HG03039 (cell line): Measurements from ENCODE around the gene MBTPS1.
A peak's percentile ranks its signal among the peaks of the same experiment; 100 is the strongest.

ENCODE experiments used
- ATAC-seq: cut with Tn5 transposase; IDR thresholded peaks from one replicate; pipeline ENCODE4 v1.9.1; 2021; ENCODE audit warnings: mild to moderate bottlenecking, moderate library complexity; ENCODE audit not compliant: unreplicated experiment

Gene MBTPS1

GRCh38 chr16:84116720-84117493, at the start of gene MBTPS1:
Gene MBTPS1, minus strand, starts transcription at chr16:84116942. Its CDS starts 15,159 bp downstream, at chr16:84101783.
- ATAC-seq: peak; percentile 88

GRCh38 chr16:84165746-84166145, 49.0 kb upstream of the MBTPS1 start:
- no peak for ATAC-seq

- no peak for ATAC-seq
Measured at GRCh38 chr16:84161801-84162200, 45.1 kb upstream of the MBTPS1 start.

DNA sequence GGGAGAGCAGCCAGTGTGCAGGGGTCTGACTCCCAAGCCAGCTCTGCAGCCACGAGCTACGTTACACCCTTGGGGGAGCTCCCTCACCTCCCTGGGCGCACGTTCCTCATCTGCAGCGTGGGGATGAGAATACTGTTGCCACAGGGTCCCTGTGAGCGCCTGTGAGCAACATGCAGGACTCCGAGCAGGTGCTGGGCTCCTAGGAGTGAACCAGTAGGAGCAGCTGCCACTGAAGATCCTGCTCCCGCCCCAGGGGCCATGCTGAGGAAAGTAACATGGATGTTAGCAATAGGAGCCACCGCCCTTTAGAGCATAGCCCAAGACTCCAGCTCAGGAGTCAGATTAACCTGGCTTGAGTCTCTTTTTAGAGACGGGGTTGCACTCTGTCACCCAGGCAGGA, 44.3 kb upstream of the MBTPS1 start:
- ATAC-seq: no peak

DNA sequence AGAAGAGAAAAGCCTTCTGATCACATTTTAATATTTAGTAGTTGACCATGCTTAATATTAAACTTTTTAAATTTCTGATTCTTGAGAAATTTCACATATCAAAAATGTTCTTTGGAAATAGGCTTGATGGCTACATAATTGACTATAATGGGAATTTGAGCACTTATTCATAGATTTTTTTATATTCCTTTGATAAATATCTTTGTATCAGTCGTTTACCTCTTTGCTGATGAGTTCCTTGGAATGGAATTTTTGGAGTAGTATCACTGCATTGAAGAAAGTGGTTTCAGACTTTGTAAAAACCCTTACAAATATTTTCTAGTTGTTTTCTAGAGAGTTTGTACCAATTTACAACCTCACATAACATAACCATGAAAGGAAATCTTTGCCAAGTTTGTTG, 43.1 kb upstream of the MBTPS1 start:
- ATAC-seq: no peak

DNA sequence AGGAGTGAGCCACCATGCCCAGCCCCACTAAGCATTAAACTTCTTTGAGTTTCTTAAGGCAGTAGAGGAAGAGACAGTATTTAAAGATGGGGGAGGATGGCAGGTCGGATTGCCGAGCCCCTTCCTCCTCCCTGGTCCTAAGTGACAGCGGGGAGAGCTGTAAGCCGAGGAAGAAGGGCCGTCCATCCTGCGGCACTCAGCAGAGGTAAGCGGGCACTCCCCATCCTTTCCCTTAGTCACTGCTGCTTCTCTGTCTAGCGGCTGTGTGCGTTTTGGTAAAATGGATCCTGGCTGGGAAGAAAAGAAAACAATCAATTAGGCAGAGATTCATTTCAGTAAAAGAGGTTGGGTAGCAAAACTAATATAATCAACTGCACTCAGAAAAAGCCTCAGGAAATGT, 42.3 kb upstream of the MBTPS1 start:
- ATAC-seq: no peak

DNA sequence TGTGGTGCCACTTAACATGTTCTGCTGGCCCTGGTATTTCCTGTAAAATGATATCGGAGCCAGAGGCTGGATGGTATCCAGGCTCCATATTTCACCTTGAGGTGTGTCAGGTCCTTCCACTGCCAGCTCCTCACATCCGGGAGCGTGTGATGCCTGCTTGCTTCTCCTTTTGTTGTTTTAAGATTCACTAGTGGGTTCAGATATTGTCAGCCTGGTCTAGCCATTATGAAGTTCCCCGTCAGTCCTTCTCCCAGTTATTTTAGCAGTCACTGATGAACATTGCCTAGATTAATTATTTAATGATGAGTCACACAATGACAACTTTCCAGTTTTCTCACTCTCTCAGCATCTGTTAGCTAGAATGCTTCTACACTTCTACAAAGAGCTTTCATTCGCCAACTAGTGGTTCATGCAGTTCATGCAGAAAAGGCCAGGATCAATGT, 39.6 kb upstream of the MBTPS1 start:
- ATAC-seq: no peak

GRCh38 chr16:84155771-84156170, 39.0 kb upstream of the MBTPS1 start:
- no peak for ATAC-seq

DNA sequence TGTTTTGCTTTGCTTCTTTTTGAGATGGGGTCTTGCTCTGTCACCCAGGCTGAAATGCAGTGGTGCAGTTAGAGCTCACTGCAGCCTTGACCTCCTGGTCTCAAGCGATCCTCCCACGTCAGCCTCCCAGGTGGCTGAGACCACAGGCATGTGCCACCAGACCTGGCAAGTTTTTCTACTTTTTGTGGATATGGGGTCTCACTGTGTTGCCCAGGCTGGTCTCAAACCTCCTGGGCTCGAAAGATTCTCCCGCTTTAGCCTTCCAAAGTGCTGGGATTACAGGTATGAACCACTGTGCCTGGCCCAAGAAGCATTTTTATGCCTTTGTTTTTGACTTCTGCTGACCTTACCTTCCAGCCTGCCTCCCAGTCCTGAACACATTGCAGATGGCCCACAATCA, 38.5 kb upstream of the MBTPS1 start:
- ATAC-seq: no peak

DNA sequence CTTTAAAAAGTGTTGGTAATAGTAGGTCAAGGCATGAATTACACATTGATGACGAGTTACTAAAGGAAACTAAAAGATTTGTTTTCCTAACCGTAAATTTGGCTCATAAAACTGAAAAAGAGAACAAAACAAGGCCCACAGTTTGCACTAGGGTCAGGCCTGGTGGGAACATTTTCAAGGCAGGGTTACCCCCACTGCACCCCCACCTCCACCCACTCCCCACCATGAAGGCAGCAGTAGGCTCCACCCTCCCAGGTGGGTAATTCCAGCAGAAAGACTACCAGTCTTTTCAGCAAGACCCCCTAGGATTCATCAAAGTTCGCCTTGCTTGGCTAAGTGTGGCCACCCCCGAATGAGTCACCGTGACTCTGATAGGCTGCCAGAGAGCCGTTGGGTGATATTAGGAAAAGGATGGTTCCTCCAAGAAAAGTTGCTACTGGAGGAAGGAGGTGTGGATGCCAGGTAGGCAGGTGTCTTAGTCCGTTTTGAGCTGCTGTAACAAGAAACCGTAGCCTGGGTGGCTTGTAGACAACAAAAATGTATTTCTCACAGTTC, 37.0 kb upstream of the MBTPS1 start:
- no peak for ATAC-seq

GRCh38 chr16:84150926-84151325, 34.2 kb upstream of the MBTPS1 start:
- ATAC-seq: no peak

GRCh38 chr16:84144859-84145639, 28.3 kb upstream of the MBTPS1 start, which contains the start of the genes DNAAF1 and HSDL1:
Gene DNAAF1, plus strand, starts transcription at chr16:84145308. Its CDS starts 133 bp downstream, at chr16:84145441.
Gene HSDL1, minus strand, starts transcription at chr16:84145177. Its CDS starts 13,856 bp downstream, at chr16:84131321.
- ATAC-seq: peak; percentile 85

GRCh38 chr16:84144209-84144858, 27.6 kb upstream of the MBTPS1 start:
- no peak for ATAC-seq

- no peak for ATAC-seq
Measured at GRCh38 chr16:84143784-84144199, 27.1 kb upstream of the MBTPS1 start.

- ATAC-seq: no peak
Measured at GRCh38 chr16:84143081-84143480, 26.3 kb upstream of the MBTPS1 start.

DNA sequence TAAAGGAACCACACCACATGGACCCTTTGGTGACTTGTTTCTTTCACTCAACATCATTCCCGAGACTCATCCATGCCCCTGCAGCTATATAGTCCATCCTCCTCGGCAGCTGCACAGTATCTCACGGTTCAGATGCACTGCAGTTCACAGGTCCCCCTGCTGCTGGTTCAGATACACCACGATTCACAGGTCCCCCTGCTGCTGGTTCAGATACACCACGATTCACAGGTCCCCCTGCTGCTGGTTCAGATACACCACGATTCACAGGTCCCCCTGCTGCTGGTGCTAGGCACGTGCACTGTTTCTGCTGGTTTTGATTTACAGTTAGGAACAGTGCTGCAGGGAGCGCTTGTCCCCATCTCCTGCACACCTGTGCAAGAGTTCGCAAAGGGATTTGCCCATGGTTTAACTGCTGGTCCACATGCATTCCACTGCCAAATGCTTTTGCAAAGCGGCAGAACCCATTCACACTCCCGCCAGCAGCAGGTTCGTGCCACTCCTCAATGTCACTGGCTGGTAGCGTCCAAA, 24.5 kb upstream of the MBTPS1 start:
- ATAC-seq: no peak

DNA sequence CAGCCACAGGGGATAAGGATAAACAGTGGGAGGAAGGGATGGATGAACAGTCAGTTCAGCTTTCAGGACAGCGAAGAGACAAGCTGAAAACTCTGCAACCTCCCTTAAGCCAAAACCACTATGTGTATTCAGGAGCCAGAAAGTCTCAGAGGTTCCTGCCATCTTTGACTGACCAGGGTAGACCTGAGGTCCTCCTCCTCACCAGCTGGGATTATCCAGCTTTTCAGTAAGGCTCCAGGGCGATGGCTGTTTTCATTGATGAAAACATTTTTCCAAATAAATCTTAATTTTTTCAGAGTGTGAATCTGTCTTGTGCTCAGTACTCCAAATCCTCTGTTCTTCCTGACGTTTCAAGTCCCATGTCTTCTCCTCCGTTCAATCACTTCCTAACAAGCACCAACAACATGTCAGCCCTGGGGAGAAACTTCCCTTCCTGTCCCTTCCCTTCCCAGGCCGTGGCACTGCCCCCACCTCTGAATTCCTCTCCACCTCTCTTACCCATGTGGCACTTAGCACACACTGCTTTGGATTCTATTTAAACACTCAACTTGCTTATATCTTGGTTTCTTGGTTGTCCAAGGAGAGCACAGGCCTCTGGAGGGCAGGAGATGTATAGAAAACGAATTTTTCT, 23.0 kb upstream of the MBTPS1 start:
- ATAC-seq: no peak

DNA sequence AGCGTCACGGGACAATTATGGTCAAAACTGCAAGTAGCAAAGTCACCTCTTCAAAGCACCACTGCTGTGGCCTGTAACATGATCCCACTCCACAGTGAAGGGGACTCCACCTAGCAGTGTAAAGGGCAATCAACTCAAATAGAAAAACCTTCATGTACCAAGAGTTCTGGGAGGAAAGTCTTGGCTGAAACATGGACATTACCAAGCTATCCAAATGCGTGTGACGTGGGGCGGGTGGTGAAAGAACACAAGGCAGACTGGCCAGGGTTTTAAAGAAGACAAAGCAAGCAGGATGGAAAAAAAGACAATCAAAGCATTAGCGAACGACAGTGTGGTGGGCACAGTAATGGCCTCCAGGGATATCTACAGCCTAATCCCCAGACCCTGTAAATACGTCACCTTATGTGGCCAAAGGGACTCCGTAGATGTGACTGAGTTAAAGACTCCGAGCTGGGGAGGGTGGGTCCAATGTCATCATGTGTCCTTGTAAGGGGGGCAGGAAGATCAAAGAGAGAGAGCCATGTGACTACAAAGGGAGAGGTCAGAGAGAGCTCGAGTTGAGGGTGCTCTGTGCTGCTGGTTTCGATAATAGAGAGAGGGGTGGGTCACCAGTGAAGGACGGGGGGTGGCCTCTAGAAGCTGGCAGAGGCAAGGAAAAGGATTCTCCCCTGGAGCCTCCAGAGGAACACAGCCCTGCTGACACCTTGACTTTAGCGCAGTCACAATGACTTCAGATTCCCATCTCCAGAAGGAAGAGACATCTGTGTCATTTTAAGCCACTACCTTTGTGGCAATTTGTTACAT, 22.3 kb upstream of the MBTPS1 start:
- no peak for ATAC-seq

DNA sequence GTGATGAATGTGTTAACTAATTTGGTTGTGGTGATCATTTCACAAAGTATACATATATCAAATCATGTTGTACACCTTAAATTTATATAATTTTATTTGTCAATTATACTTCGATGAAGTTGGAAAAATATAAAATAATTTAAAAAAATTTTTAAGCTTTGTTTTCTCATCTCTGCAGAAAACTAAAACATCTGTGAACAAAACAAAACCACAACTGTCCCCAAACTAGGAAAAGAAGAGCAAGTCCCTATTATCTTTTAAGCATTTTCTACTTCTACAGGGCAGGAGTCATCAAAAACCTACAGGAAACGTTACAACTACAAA, 21.7 kb upstream of the MBTPS1 start:
- no peak for ATAC-seq
